DND-41 (cell line): ENCODE data around the gene CTSH.

ENCODE experiments used
- CTCF ChIP-seq: IDR thresholded peaks from 2 replicates; pipeline ENCODE4 v1.5.1; 2012; ENCODE audit warnings: borderline replicate concordance, low read length, moderate library complexity, mild to moderate bottlenecking; ENCODE audit not compliant: poor library complexity, severe bottlenecking; ENCODE audit errors: extremely low read depth
- EZH2 ChIP-seq: IDR thresholded peaks from 3 replicates; pipeline ENCODE4 v1.6.1; 2012; ENCODE audit warnings: borderline replicate concordance, low read depth, mild to moderate bottlenecking, moderate library complexity, low read length, inconsistent platforms; ENCODE audit not compliant: severe bottlenecking

- no peak for TF ChIP-seq CTCF
- TF ChIP-seq EZH2, result no peak
Observed at GRCh38 chr15:78946493-78946892, 1.6 kb upstream of the CTSH start.
